ENCODE data around the gene AOPEP.

DNA sequence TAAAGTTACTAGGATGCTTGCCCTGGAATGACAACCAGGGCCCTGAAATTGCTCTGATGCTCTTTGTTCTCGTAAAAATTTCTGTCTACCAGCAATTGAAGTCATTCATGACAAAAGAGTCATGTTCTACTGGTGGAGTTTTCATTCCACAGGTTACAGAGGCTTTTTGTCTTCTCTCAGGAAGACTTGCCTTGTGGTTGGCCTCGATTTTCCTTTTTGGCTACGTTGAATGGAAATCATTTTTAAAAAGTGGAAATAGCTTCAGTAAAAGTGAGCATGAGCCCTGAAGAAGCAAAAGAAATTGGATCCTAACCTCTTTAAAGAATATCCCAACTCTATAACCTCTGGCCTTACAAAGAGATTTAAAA is 255.2 kb downstream of the AOPEP start:
- TF ChIP-seq, protein P1, sequence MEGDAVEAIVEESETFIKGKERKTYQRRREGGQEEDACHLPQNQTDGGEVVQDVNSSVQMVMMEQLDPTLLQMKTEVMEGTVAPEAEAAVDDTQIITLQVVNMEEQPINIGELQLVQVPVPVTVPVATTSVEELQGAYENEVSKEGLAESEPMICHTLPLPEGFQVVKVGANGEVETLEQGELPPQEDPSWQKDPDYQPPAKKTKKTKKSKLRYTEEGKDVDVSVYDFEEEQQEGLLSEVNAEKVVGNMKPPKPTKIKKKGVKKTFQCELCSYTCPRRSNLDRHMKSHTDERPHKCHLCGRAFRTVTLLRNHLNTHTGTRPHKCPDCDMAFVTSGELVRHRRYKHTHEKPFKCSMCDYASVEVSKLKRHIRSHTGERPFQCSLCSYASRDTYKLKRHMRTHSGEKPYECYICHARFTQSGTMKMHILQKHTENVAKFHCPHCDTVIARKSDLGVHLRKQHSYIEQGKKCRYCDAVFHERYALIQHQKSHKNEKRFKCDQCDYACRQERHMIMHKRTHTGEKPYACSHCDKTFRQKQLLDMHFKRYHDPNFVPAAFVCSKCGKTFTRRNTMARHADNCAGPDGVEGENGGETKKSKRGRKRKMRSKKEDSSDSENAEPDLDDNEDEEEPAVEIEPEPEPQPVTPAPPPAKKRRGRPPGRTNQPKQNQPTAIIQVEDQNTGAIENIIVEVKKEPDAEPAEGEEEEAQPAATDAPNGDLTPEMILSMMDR (IDR thresholded peaks at IDR 0.05 in 2 of 3, conservative IDR thresholded peaks at IDR 0.05 in 1 of 3; ENCODE audit: insufficient read depth in 2 of 3, low read depth in 1 of 3, low read length in 3 of 3), result no peak
- TF ChIP-seq SP2 (IDR thresholded peaks at IDR 0.05; ENCODE audit: extremely low read depth, low read depth, low read length, poor library complexity, severe bottlenecking) (no peak), NFYB (IDR thresholded peaks at IDR 0.05; ENCODE audit: extremely low read depth, insufficient read length) (no peak), POLR2AphosphoS5 (IDR thresholded peaks at IDR 0.05; ENCODE audit: control insufficient read depth, insufficient read depth, low read depth, low read length) (no peak), ILK (tag; IDR thresholded peaks at IDR 0.05; ENCODE audit: borderline replicate concordance, low read depth) (no peak)
- TF ChIP-seq, protein P2, sequence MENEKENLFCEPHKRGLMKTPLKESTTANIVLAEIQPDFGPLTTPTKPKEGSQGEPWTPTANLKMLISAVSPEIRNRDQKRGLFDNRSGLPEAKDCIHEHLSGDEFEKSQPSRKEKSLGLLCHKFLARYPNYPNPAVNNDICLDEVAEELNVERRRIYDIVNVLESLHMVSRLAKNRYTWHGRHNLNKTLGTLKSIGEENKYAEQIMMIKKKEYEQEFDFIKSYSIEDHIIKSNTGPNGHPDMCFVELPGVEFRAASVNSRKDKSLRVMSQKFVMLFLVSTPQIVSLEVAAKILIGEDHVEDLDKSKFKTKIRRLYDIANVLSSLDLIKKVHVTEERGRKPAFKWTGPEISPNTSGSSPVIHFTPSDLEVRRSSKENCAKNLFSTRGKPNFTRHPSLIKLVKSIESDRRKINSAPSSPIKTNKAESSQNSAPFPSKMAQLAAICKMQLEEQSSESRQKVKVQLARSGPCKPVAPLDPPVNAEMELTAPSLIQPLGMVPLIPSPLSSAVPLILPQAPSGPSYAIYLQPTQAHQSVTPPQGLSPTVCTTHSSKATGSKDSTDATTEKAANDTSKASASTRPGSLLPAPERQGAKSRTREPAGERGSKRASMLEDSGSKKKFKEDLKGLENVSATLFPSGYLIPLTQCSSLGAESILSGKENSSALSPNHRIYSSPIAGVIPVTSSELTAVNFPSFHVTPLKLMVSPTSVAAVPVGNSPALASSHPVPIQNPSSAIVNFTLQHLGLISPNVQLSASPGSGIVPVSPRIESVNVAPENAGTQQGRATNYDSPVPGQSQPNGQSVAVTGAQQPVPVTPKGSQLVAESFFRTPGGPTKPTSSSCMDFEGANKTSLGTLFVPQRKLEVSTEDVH (IDR thresholded peaks at IDR 0.05; ENCODE audit: low read depth, partially characterized antibody), result no peak

Measured in K562 (cell line).